NCI-H748 treated with DMSO at 0.1 percent for 48 hours (cell line): ENCODE data around the gene CCDC71.

Source experiments
- DNase-seq: peaks from one replicate; lab custom pipeline; 2025; lab: John Stamatoyannopoulos, UW

Gene CCDC71

GRCh38 chr3:49170744-49171118, 4.6 kb upstream of the CCDC71 start:
- no peak for DNase-seq

- no peak for DNase-seq
Measured at GRCh38 chr3:49166752-49167556, 823 bp upstream of the CCDC71 start.

GRCh38 chr3:49164983-49165720, 979 bp downstream of the CCDC71 start:
- no peak for DNase-seq

GRCh38 chr3:49163609-49164008, 2.5 kb downstream of the CCDC71 start:
- DNase-seq: no peak

- no peak for DNase-seq
Measured at GRCh38 chr3:49162751-49163419, 3.2 kb downstream of the CCDC71 start.

GRCh38 chr3:49161808-49162530, 4.2 kb downstream of the CCDC71 start:
- no peak for DNase-seq

- DNase-seq: no peak
Measured at GRCh38 chr3:49161197-49161596, 4.9 kb downstream of the CCDC71 start.

GRCh38 chr3:49158792-49159191, 7.3 kb downstream of the CCDC71 start:
- DNase-seq: no peak

GRCh38 chr3:49158103-49158709, 7.9 kb downstream of the CCDC71 start:
- peak; percentile 1 for DNase-seq

- no peak for DNase-seq
Measured at GRCh38 chr3:49157289-49157688, 8.8 kb downstream of the CCDC71 start.

GRCh38 chr3:49153349-49153912, 12.7 kb downstream of the CCDC71 start:
- no peak for DNase-seq

GRCh38 chr3:49151610-49152009, 14.5 kb downstream of the CCDC71 start:
- no peak for DNase-seq

- no peak for DNase-seq
Measured at GRCh38 chr3:49148159-49148558, 18.0 kb downstream of the CCDC71 start.

GRCh38 chr3:49140080-49140479, 26.1 kb downstream of the CCDC71 start:
- no peak for DNase-seq

GRCh38 chr3:49135499-49135898, 30.6 kb downstream of the CCDC71 start:
- DNase-seq: no peak

GRCh38 chr3:49134471-49135265, 31.5 kb downstream of the CCDC71 start:
- no peak for DNase-seq

- no peak for DNase-seq
Measured at GRCh38 chr3:49133226-49133951, 32.7 kb downstream of the CCDC71 start.

- DNase-seq: no peak
Measured at GRCh38 chr3:49132437-49133225, 33.5 kb downstream of the CCDC71 start, which contains the start of gene LAMB2. Gene LAMB2 (minus strand): TSS chr3:49133050. CDS start chr3:49132867, 183 bp downstream.

- DNase-seq: no peak
Measured at GRCh38 chr3:49132073-49132436, 34.1 kb downstream of the CCDC71 start.
